HepG2 (cell line): ENCODE results near the gene P3R3URF. TPM values are rescaled to one million over a fixed set of nuclear protein-coding genes. Genes with fewer than 3 reads are reported as not detected.

ENCODE experiments used
- ARID2 ChIP-seq: sonication (generic); formaldehyde crosslinking; IDR thresholded peaks from 2 replicates; pipeline ENCODE4 v1.8.1; 2022; ENCODE audit warnings: mild to moderate bottlenecking, missing genetic modification reagents, borderline replicate concordance
- CREM ChIP-seq, 2 experiments: sonication (generic) in 1 of 2; formaldehyde crosslinking in 1 of 2; IDR thresholded peaks; 2 replicates each; pipeline versions ENCODE4 v1.4.0 to v1.6.1; 2016 to 2020; ENCODE audit warnings: antibody characterized with exemption in 1 of 2, mild to moderate bottlenecking in 1 of 2, missing genetic modification reagents in 1 of 2
- GABPA ChIP-seq, 2 experiments: IDR thresholded peaks; 2 replicates each; pipeline ENCODE4 v1.6.1; 2011 to 2016; ENCODE audit warnings: low read depth in 2 of 2, low read length in 1 of 2, missing biosample characterization in 1 of 2, missing genetic modification characterization in 1 of 2
- GATAD1 ChIP-seq: IDR thresholded peaks from 2 replicates; pipeline ENCODE4 v1.6.1; 2016; ENCODE audit warnings: missing genetic modification reagents, missing compliant biosample characterization
- GATAD2A ChIP-seq: IDR thresholded peaks from 2 replicates; pipeline ENCODE4 v1.6.1; 2016
- HMG20B ChIP-seq: conservative IDR thresholded peaks from 2 replicates; pipeline ENCODE4 v1.6.1; 2016; ENCODE audit warnings: missing genetic modification reagents, missing compliant biosample characterization
- HNF1A ChIP-seq, 2 experiments: sonication (generic) in 1 of 2; formaldehyde crosslinking in 1 of 2; IDR thresholded peaks; 2 replicates each; pipeline versions ENCODE4 v1.4.0 to v1.6.1; 2016 to 2020; ENCODE audit warnings: borderline replicate concordance in 1 of 2, low read depth in 1 of 2, mild to moderate bottlenecking in 1 of 2, missing genetic modification reagents in 1 of 2
- HNF4A ChIP-seq: sonication (generic); formaldehyde crosslinking; IDR thresholded peaks from 2 replicates; pipeline ENCODE4 v1.4.0; 2020; ENCODE audit warnings: missing genetic modification reagents
- MXI1 ChIP-seq: IDR thresholded peaks from 3 replicates; pipeline ENCODE4 v1.6.1; 2012; ENCODE audit warnings: low read depth, low read length, inconsistent platforms, borderline replicate concordance
- MYPOP ChIP-seq: sonication (generic); formaldehyde crosslinking; IDR thresholded peaks from 2 replicates; pipeline ENCODE4 v1.8.1; 2023; ENCODE audit warnings: mild to moderate bottlenecking, moderate library complexity, missing genetic modification reagents
- NPAS2 ChIP-seq: sonication (generic); formaldehyde crosslinking; IDR thresholded peaks from 2 replicates; pipeline ENCODE4 v1.8.0; 2022; ENCODE audit warnings: mild to moderate bottlenecking, missing genetic modification reagents, borderline replicate concordance
- NR3C1 ChIP-seq: sonication (generic); formaldehyde crosslinking; IDR thresholded peaks from 2 replicates; pipeline ENCODE4 v1.4.0; 2020; ENCODE audit warnings: missing genetic modification reagents
- PCBP2 ChIP-seq: fragments of 200-400 bp; formaldehyde crosslinking; optimal IDR thresholded peaks from 2 replicates; pipeline ENCODE3; 2018; ENCODE audit warnings: low read length, low read depth; ENCODE audit not compliant: poor library complexity, severe bottlenecking
- PHF8 ChIP-seq: sonication (generic); formaldehyde crosslinking; IDR thresholded peaks from 2 replicates; pipeline ENCODE4 v1.5.0; 2020; ENCODE audit warnings: missing genetic modification reagents
- ZBTB43 ChIP-seq: sonication (generic); formaldehyde crosslinking; conservative IDR thresholded peaks from 2 replicates; pipeline ENCODE4 v1.4.0; 2020; ENCODE audit warnings: missing genetic modification reagents
- ZGPAT ChIP-seq: IDR thresholded peaks from 2 replicates; pipeline ENCODE4 v1.6.1; 2016; ENCODE audit warnings: mild to moderate bottlenecking
- ZNF431 ChIP-seq: sonication (generic); formaldehyde crosslinking; IDR thresholded peaks from 2 replicates; pipeline ENCODE4 v1.9.0; 2022; ENCODE audit warnings: missing genetic modification reagents, low read depth, mild to moderate bottlenecking, borderline replicate concordance
- ZNF629 ChIP-seq: sonication (generic); formaldehyde crosslinking; conservative IDR thresholded peaks from 2 replicates; pipeline ENCODE4 v1.5.0; 2020; ENCODE audit warnings: missing genetic modification reagents
- polyA plus RNA-seq, 8 experiments: library from polyadenylated mRNA; depleted of rRNA in 3 of 8; stranded (reverse) in 7 of 8; unstranded in 1 of 8; fragments of >200 nt; fragmentation: Illumina TruSeq in 4 of 8; extraction: Trizol in 4 of 8; gene quantifications; 2 replicates each; pipeline versions ENCODE4 v1.2.1 to v1.2.3, GENCODE V29; 2011 to 2016; ENCODE audit warnings: low read depth in 4 of 8, missing spikeins in 1 of 8, mixed read lengths in 1 of 8; ENCODE audit not compliant: insufficient read depth in 1 of 8
- total RNA-seq, 5 experiments: library from RNA; depleted of rRNA; stranded (reverse); fragments of >200 nt; fragmentation: Illumina TruSeq; extraction: Trizol; gene quantifications; 2 replicates each; pipeline ENCODE4 v1.2.3, GENCODE V29; 2016; ENCODE audit warnings: low read depth in 1 of 5
- TF ChIP-seq, protein P1 (sequence below): sonication (generic); formaldehyde crosslinking; IDR thresholded peaks from 2 replicates; pipeline ENCODE4 v1.8.1; 2023; ENCODE audit warnings: mild to moderate bottlenecking, missing genetic modification reagents

Gene P3R3URF
- total and polyA plus RNA-seq, 2 of the 13 experiments (the other 11 are each of a cell fraction or from before 2014, with no cell fraction given) = not detected

- TF ChIP-seq HNF1A (IDR thresholded peaks at IDR 0.05; ENCODE audit: low read depth) = peak; percentile 36; the same call in 1 of the 2 replicates
- no peak for TF ChIP-seq HNF1A (CRISPR knock-in tag; IDR thresholded peaks at IDR 0.05; ENCODE audit: borderline replicate concordance)
- TF ChIP-seq HNF4A (CRISPR knock-in tag) = peak; percentile 94
- peak; percentile 63; the same call in 1 of the 2 replicates for TF ChIP-seq ZBTB43 (CRISPR knock-in tag)
- no peak for TF ChIP-seq NPAS2 (CRISPR knock-in tag)
- TF ChIP-seq GATAD1 = 0 out of 2 replicates have a peak, but pooled peaks have one; percentile 39
- TF ChIP-seq MXI1 = peak; percentile 36; the same call in 1 of the 3 replicates
- TF ChIP-seq PHF8 (CRISPR knock-in tag) = no peak
- TF ChIP-seq CREM (IDR thresholded peaks at IDR 0.05) = peak; percentile 56; the same call in 1 of the 2 replicates
- TF ChIP-seq CREM (CRISPR knock-in tag; IDR thresholded peaks at IDR 0.05) = no peak
- TF ChIP-seq GABPA (IDR thresholded peaks at IDR 0.05; ENCODE audit: low read depth, low read length) = no peak
- peak; percentile 77 for TF ChIP-seq GABPA (CRISPR knock-in tag; IDR thresholded peaks at IDR 0.05; ENCODE audit: low read depth)
- TF ChIP-seq ZNF629 = peak; percentile 63
- peak; percentile 75 for TF ChIP-seq GATAD2A
- TF ChIP-seq NR3C1 (CRISPR knock-in tag) = no peak
- no peak for TF ChIP-seq ARID2 (CRISPR knock-in tag)
- TF ChIP-seq ZNF431 (CRISPR knock-in tag) = peak; percentile 46; the same call in 1 of the 2 replicates
- TF ChIP-seq ZGPAT (CRISPR knock-in tag) = 0 out of 2 replicates have a peak, but pooled peaks have one; percentile 47
- TF ChIP-seq PCBP2 = no peak
- TF ChIP-seq MYPOP = 0 out of 2 replicates have a peak, but pooled peaks have one; percentile 27
- TF ChIP-seq, protein P1, sequence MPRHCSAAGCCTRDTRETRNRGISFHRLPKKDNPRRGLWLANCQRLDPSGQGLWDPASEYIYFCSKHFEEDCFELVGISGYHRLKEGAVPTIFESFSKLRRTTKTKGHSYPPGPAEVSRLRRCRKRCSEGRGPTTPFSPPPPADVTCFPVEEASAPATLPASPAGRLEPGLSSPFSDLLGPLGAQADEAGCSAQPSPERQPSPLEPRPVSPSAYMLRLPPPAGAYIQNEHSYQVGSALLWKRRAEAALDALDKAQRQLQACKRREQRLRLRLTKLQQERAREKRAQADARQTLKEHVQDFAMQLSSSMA = no peak
- TF ChIP-seq HMG20B = no peak
Measured at GRCh38 chr1:46183079-46183847, 7.0 kb upstream of the P3R3URF start (continued).
